ENCODE data around the gene KLF1.

Gene KLF1

GRCh38 chr19:12838182-12838885, 48.7 kb downstream of the KLF1 start, which contains the start of gene MAST1:
MAST1 (plus strand) TSS chr19:12838515; CDS start chr19:12838573, 58 bp downstream.
- DNase-seq (ENCODE audit: low spot score), result peak; percentile 73

DNA sequence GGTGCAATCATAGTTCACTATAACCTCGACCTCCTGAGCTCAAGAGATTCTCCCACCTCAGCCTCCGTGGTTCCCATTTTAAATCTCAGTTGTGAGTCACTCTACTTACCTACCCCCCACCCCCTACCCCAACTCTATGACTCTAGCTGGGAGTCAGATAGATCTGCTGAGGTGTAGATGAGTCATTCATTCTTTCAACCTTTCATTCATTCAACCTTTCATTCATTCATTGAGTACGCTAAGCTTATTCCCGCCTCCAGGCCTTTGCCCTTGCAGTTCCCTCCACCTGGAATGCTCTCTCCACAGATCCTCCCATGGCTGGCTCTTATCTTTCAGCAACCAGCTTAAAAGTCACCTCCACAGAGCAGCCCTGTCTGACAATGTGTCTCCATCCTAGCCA, 49.8 kb downstream of the KLF1 start:
- DNase-seq (ENCODE audit: low spot score), result no peak

DNA sequence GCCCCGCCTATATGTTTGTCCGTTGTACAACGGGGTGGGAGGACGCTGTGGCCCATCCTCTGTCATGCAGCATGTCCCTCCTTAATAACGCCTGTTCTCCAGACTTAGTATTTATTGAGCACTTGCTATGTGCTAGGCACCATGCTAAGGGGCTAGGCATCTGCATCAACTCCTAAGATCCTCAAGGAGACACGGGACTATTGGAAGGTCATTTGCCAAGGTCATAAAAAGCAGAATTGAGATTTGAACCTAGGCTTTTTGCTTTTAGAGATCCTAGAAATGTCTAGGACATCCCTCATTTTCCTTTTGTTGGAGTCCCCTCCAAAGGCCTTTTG, 50.5 kb downstream of the KLF1 start:
- DNase-seq (ENCODE audit: low spot score), result no peak

DNA sequence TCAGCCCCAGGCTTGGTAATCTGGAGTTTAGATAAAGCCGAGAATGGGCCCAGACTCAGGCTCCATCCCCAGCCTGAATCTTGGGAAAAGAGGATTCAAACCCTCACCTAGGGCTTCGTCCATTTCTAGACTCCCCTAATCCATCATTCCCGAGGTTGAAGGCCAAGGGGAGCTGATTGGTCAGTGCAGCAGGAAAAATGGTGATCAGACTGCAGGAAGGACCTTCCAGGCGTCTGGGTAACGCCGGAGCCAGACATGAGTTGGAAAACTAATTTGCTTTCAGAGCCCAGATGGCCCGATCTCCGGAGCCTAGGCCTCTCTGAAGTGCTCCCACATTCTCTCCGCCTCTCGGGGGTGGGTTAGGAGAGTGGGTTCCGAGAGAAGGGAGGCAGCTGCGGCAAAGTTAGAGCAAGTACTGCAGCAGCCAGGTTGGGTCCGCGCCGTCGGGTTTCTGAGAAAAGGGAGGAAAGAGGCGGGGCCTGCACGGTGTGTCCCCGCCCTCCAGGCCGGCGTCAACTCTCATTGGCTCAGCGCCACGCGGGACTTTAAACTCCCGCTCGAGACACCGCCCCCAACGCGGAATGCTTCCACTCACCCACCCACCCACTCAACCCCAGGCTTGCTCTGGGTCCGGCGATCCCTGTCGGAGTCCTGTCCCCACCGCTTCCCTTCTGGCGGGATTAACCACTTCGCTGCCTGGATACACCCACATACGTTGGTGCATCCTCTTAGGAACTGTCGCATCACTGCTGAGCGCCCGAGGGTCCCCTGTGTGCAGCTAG, 51.8 kb downstream of the KLF1 start:
- peak; percentile 71 for DNase-seq (ENCODE audit: low spot score)

DNA sequence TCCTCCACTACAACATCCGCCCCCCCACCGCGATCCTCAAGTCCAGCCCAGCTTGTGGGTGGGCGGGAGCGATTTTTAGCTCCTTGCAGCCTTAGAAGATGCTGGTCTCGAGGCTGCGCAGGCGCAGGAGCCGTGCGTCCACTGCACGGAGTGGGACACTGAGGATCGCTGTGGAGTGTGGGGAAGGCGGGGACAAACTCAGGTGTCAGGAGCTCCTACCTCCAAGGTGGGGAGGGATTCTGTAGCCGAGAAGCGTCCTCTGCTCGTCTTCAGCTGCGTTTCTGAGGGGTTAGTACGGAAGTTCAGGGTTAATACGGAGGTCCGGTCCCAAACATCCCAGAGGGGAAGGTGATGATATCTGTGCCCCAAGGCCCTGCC, 52.4 kb downstream of the KLF1 start, which contains the start of gene RTBDN:
Gene RTBDN (minus strand): TSS at position 14 of the 378 bp plus-strand sequence. CDS start 4,600 bp downstream, outside the sequence.
- DNase-seq (ENCODE audit: low spot score), result peak; percentile 73

Measured in cerebellar cortex (tissue), 1 donor.